HS-5 (cell line): ENCODE measurements around the gene WIPI1.
A peak's percentile ranks its signal among the peaks of the same experiment; 100 is the strongest.
"Not testable (repeated sequence)": the region's sequence is repeated elsewhere in the genome, so short reads cannot be mapped to it uniquely, and the experiment has no call there.

Experiments used
- DNase-seq: peaks from one replicate; pipeline ENCODE4 v3.0.0-alpha.2; 2012; ENCODE audit warnings: low read depth

Gene WIPI1

DNA sequence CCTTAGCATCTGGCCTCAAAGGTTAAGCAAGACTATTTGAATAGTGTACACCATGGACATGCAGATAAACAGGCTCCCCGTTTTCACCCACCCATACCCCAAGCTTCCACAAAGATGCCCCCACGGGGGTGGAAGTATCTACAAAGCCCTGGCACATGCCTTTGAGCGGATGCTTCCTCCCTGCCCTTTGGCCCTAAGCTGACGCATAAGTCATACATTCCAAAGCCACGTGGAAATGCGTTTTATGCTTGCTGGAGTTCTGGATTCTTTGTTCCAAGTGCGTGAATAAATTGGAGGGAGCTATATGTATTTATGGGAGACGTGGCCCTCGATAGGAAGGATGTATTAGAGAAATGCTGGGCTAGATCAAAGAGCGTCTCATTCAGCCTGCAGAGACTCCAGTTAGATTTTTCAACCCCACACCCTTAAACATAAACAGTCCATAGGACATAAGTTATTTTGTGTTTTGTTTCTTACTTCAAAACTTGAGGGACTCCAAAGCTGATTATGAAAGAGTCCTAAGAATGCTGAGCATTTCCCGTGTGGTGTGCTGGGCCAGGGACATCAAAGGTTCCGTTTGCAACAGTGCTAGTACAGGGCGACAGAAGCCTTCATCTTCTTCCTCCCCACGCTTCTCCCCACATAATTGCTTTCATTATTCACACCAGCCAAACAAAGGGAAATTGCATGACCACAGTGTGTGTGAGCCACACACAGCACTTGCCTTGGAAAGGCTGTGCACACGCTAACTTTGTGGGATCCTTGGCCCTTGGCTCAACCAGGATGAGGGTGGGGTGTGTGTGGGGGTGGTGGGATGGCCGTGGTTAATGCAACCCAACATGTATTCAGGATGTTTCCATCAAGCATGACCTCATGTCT is 73.6 kb downstream of the WIPI1 start:
- peak; percentile 80 for DNase-seq

DNA sequence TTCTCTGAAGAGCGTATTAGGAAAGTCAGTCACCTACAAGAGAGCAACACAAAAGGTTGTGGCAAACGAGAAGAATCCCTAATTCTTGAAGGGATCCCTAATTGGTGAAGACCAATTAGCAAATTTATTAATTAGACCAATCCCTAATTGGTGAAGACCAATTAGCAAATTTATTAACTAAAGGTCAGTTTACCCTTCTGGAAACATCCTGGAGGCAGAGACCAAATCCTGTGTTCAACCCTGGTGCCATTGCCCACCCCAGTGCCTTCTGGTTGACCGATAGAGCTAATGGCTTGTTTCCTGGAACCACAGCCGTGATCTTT is 74.2 kb downstream of the WIPI1 start:
- DNase-seq, result no peak

GRCh38 chr17:68382582-68383085 is 74.7 kb downstream of the WIPI1 start:
- no peak for DNase-seq

DNA sequence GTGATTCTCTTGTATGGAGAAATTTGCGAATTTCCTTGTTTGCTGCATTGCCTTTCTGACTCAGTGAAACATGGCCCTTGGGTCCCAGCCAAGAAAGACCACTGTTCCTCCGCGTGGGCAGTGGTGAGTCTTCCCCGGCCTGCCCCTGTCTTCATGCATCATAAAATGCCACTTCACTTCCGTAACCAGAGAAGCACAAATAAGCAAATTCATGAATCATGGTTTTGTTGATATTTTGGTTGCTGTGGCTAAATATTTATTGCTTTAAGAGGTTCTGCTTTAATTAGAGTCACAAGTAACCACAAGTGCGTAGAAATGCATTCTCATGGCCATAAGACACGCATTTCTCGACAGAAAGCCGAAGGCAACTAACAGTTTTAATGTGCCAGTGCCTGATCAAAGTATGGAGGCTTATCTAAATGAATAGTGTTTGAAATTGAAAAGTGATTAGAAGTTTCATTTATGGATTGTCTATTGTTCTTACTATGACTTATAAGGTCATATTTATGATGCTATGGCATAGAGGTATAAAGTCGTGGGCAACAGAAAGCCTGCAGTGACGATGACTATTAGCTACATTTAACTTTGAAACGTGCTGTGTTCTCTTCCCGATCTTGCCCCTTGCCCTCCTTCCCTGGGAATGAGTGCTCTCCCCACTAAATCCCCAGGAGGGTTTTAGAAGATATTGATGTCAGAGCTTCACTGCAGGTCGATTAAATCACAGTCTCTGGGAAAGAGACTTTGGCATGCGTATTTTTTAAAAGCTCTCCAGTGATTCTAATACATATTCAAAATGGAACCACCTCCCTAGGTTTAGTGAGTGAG is 76.0 kb downstream of the WIPI1 start:
- DNase-seq, result no peak

DNA sequence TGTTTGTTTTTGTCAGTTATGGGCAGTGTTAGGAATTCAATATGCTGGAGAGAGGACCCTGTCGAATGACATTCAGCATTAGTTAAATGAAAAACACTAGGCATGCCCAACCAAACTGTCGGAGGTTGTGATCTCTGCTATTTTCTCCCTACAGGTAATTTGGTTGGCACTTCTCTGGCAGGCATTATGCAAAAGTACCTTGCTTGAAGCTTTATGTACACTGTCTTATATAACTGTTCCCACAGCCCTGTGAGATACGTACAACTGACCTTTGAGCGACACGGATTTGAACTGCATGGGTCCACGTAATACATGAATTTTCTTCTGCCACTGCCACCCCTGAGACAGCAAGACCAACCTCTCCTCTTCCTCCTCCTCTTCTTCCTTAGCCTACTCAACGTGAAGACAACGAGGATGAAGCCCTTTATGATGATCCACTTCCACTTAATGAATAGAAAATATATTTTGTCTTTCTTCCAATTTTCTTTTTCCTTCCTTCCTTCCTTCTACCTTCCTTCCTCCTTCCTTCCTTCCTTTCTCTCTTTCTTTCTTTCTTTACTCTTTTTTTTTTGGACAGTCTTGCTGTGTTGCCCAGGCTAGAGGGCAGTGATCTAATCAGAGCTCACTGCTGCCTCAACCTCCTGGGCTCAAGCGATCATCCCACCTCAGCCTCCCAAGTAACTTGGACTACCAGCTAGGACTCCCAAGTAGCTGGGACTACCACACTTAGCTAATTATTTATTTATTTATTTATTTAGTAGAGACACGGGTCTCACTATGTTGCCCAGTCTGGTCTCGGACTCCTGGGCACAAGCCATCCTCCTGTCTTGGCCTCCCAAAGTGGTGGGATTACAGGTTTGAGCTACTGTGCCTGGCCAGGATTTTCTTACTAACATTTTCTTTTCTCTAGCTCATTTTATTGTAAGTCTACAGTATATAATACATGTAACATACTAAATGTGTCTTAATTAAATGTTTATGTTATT is 77.3 kb downstream of the WIPI1 start:
- DNase-seq, result no peak

DNA sequence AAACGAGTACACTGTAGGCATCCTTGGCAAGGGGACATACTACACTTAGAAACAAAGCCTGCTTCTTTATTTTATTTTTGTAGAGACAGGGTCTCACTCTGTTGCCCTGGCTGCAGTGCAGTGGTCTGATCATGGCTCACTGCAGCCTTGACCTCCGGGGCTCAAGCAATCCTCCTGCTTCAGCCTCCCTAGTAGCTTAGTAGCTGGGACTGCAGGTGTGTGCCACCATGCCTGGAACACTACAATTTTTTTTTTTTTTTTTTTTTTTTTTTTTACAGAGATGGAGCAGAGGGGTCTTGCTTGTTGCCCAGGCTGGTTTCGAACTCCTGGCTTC is 78.2 kb downstream of the WIPI1 start:
- no peak for DNase-seq

DNA sequence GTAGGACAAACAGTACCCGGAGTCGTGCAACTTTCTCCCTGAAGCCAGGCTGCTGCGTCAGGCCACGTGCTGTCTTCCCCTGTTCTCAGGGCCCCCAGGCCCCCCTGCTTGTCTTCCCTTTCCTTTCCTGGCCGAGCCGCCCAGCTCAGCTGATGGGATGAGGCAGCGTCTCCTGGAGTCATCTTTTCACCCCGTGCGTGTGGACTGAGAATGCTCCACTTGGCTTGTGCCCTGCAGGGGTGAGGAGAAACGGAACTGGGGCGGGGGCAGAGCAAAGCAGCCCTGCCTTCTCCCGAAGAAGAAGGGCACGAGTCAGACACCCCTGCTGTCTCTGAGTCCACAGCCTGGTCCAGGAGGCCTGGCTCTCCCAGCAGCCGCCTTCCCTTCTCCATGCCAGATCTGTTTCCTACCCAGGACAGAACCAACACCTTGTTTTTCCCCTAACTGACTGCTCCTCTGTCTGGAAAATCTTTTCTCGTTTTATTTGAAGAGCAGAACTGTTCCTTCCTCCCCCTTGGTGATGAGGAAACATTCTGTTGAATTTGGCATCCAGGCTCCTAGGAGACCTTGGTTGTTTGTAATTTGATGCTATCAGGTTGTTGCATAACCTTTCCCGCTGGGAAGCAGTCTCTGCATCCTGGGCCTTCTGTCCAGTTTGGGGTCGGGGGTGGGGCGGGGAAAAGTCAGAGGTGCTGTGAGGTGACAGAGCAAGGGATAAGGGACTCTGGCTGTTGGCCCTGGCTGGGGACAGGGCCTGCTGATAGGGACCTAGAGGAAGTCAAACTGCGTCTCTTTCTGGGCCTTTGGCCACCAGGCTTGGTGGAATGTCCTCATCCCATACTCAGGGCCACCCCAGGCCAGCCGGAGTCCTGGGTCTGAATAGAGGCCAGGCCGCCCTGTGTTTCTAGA is 78.8 kb downstream of the WIPI1 start:
- peak; percentile 63 for DNase-seq

DNA sequence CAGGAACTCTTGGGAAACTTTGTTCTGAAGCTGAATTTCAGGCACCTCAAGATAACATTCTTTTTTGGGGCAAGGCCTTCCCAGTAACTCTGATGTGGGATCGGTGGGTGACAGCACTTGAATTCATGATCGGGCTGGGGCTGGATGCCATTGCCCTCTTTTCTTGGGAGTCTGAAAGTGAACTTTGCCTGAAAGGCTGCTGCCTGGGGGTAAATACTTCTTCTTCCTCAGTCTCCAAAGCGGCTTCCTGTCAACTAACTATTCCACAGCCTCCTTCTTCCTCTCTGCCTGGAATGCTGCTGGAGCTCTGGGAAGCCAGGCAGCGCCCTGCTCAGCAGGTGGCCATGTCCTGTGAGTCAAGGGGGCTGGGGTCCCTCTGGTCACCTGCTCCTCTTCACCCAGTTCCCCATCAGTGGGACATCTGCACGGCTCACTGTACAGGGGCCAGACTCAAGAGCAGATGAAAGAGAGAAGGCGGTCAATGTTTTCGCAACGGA is 79.5 kb downstream of the WIPI1 start:
- no peak for DNase-seq

GRCh38 chr17:68376178-68376577 is 81.1 kb downstream of the WIPI1 start:
- not testable (repeated sequence) for DNase-seq

GRCh38 chr17:68375566-68375965 is 81.7 kb downstream of the WIPI1 start:
- no peak for DNase-seq
